CD4-positive, alpha-beta T cell treated with Interleukin-4 for 4 hours (primary cell): ENCODE measurements around the gene CFAP119.

Experiments used
- DNase-seq: peaks from one replicate; pipeline ENCODE4 v3.0.0-alpha.2; 2020

CFAP119 gene

DNA sequence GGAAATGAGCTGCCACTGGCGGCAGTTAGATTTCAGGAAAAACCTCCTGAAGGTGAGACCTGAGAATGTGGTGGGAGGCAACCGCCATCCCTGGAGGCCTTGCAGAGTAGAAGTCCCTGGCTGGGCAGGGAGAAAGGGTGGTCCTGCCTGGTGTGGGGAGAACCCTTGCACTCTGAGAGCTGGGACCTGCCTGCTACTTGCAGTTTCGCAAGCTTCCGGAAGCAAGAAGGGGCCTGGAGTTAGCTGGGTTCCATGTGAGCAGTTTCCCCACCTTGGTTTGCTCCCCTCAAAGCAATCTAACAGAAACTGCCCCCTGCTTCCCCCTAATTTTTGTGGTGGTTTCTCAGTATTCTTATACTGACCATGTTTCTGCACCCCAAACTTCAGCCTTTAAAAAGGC, 18.7 kb upstream of the CFAP119 start:
- no peak for DNase-seq

DNA sequence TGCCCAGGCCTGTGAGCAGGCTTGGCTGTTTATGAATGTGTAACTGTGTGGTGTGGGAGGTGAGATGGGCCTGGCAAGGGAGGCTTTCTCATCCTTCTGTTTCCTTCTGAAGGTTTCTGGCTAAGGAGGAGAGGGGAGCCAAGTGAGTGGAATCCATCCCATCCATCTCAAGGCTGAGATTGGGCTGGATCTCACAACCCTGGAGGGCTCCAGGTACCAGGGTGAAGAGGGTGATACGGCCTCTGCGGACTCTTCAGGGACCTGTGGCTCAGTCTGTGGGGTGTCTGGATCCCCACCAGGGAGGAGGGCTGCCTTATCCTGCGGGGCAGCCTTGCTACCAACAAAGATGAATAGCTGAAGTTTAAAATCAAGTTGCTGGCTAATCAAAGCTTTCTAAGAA, 18.2 kb upstream of the CFAP119 start:
- no peak for DNase-seq

DNA sequence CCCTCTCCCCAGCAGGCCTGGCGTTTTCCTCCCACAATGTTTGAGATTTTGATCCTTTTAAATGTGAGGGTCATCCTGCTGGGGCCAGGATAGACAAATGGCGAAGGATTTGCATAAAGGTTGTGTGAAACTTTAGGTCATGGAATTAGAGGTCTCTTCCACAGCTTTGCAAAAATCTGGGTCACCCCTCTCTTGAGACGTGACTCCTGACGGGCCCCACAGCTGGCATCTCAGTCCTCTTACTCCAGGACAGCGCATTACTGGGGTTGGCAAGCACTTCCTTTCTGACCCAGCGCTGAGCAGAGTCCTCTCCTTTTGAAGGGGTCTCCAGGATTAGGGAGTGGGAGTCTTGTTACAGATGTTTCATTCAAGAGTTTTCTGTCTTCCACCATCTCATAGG, 17.7 kb upstream of the CFAP119 start:
- no peak for DNase-seq

DNA sequence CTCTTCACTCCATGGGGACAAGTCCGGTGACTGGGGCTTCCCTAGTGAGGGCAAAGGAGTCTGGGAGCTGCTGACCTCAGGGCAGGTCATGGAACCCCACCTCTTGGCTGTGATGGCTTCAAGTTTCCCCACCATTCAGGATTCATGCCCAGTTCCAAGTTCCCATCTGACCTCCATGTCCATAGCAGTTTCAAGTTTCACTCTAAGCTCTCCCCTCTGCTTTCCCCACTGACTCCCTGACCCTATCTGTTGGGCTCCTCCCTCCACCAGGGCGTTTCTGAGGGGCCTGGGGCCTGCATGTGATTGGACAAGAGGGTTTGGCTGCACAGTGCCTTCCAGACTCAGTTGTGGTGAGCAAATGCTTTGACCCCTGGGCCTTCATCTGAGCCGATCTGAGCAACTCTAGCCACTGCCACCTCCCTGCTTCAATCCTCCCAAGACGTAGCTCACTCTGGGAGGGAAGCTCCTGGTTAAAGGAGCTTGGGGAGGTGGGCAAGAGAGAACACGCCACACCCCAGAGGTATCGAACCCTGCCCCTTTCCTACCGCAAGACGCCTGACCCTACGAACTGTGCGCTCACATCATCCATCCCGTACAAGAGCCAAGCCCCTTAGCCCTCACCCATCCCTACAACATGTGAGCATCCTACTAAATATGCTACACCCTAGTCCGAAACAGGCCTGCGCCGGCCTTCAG, 16.8 kb upstream of the CFAP119 start:
- no peak for DNase-seq

DNA sequence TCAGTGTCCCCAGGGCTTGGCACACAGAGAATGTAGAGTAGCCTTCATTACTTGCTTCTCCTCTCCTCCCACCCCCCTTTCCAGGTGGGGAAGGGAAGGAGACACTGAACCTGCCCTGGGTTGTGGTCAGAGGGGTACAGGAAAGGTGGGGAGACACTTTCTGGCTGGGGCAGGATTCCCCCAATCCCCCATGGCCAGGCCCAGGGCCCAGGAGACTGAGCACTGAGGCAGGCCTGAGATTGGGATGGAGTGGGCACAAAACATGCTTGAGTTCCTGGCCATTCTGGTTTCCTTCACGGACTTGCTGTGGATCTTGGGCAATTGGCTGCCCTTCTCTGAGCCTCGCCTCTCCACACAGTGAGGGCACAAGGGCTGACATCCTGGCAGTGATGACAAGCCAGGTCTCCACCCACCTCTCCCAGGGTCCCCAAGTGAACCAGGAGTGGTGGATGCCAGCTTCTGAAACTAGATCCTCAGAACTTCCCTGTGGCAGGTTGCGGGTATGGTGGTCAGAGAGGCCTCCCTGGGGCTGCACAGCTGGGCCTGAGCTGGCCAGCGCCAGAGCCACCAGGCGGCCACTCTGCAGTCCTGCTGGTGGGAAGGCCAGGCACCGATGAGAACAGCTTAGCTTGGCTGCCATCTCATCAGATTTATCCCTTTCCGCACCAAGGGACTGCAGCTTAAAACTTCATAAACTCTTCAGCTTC, 15.9 kb upstream of the CFAP119 start:
- no peak for DNase-seq

DNA sequence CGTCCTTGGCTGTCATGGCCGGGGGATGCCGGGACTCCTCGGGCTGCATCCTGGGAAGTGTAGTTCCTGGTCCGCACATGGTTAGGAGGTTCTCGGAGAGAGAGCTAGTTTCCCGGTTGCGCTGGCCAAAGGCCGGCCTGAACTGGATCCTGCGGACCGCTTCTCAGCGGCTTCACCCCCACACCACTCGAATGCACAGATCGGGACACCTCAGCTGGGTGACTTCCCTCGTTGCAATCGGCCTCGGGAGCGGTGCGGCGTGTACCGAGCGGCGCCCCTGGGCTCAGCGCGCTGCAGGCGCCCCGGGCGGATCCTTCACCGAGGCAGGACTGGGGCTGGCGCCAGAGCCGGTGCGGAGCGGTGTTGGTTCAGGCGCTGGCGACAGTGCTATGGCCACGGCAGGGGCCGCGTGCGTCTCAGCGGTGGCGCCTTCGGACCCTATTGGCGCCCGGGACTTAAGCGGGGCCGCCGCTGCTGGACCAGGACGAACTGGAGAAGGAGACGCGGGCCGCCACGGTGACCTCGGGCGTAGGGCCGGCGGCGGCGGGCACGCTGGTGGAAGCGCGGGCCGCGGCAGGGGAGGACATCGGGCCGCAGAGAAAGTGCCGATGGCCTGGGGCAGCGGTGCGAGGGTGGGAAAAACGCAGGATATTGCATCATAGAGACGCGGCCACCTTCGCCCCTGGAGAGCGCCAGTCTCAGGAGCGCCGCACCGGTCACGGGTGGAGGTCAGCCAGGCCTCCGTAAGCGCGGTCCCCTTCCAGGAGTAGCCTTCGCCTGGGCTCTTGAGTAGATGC, 13.7 kb upstream of the CFAP119 start:
- peak; percentile 37 for DNase-seq

DNA sequence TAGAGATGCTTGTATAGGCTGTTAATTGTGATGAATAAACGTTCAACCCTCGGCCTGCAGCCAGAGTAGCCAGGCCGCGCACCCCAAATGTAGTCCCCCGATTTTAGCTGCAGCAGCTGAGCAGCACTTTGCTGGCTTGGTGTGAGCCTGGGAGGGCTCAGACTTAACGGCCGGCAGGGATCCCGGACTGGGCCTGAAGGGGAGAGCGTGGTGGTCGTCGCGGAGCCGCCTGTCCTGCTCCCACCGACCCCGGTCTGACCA, 13.2 kb upstream of the CFAP119 start:
- no peak for DNase-seq

DNA sequence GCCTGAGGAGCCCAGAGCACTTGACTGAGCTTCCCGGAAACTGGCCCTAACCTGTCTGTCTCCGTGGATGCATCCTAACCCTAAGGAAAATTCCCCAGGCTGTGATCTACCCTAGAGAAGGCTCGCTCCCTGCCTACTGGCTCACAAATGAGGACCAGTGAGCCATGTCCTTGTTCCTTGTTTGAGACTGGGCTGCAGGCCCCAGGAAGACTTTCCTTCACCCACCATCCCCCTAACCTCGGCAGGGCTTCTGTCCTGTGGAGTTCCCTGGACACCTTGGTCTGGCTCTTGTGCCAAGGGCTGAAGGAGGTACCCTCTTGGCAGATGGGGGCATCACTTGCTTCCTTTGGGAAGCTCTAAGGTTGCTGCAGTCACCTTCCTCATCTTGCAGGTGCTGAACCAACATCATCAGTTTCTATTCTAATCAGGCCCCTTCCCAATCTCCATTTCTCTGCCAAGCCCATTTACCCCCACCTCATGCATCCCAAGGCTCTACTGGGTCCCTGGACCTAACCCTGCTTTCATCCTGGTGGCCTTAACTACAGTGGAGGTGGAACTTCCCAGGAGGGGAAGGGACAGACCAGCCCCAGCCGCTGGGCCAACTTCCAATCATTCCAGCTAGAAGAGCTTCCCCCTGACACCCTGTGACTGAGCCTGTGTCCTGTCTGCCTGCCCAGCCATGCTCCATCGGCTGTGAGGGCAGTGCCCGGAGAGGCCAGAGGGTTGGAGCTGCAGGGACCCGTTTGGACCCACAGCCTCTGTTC, 12.7 kb upstream of the CFAP119 start:
- no peak for DNase-seq

DNA sequence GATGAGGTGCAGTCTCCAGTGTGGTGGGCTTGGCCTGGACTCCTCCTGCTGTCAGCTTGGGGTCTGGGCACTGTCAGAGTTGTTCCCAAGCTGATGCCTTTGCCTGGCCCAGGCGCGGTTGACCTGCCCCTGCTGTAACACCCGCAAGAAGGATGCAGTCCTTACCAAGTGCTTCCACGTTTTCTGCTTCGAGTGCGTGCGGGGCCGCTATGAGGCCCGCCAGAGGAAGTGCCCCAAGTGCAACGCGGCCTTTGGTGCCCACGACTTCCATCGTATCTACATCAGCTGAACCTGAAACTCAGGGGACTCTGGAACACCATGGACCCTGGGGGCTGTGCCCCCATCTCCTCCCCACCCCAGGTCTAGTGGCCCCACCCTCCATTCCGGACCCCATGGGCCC, 12.0 kb upstream of the CFAP119 start:
- DNase-seq: no peak

DNA sequence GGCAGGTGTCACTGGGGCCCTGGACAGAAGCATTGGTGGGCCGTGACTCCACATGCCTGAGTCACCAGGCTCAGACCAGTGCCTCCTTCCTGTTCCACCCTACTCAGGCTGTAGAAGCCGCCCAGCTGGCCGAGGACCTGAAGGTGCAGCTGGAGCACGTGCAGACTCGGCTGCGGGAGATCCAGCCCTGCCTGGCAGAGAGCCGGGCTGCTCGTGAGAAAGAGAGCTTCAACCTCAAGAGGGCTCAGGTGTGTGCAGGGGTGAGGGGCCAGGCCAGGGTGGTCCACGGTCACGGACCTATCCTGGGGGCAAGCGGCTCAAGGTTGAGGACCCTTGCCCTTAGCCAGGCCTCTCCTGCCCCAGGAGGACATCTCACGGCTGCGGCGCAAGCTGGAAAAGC, 9.9 kb upstream of the CFAP119 start:
- DNase-seq: no peak

DNA sequence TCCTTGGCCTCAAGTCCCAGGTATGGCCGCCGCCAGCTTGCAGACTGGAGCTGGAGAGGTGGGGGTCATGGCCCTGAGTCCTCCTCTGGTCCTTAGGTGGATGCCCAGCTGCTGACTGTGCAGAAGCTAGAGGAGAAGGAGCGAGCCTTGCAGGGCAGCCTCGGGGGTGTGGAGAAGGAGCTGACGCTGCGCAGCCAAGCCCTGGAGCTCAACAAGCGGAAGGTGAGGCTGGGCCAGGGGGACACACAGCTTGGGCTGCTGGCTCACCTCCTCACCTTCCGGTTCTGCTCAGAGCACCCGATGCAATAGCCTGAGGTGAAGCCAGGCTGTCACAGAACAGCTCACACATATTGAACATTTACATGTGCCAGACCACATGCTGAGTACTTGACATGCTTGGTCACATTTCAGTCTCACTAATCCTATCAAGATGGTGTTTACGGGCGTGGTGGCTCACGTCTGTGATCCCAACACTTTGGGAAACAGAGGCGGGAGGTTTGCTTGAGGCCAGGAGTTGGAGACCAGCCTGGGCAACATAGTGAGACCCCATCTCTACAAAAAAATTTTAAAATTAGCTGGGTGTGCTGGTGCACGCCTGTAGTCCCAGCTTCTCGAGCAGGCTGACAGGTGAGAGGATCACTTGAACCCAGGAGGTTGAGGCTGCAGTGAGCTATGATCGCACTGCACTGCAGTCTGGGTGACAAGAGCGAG, 7.7 kb upstream of the CFAP119 start:
- DNase-seq: no peak

DNA sequence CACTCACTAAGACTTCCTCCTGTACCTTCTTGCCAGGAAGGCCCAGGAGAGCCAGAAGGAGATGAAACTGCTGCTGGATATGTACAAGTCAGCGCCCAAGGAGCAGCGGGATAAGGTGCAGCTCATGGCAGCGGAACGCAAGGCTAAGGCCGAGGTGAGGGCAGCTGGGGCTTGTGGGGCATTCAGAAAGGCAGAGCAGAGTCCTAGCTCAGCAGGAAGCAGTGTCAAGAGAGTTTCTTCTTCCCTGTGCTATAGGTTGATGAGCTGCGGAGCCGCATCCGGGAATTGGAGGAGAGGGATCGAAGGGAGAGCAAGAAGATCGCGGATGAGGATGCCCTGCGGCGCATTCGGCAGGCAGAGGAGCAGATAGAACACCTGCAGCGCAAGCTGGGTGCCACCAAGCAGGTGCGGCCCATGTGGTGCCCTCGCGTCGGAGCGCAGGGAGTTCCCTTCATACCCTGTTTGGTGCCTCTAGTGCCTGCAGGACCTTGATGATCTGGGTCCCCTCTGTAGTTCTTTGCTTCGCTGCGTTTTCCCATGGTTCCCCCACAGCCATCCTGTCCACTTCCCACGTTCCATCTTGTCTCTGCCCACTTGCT, 6.8 kb upstream of the CFAP119 start:
- no peak for DNase-seq

DNA sequence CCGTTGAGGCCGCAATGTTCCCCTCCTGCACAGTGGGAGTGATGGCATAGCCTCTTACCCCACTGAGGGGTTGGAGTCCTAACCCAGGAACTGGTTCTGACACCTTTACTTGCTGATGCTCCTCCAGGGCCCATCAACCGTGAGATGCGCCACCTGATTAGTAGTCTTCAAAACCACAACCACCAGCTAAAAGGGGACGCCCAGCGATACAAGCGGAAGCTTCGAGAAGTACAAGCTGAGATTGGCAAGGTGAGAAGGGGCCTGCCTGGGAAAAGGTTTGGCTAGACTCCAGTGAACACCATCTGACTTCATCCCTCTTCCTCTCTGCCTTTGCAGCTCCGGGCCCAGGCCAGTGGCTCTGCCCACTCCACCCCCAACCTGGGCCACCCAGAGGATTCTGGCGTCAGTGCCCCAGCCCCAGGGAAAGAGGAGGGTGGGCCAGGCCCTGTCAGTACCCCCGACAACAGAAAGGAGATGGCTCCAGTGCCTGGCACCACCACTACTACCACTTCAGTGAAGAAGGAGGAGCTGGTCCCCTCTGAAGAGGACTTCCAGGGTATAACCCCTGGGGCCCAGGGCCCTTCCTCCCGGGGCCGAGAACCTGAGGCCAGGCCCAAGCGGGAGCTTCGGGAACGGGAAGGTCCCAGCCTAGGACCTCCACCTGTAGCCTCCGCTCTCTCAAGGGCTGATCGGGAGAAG, 6.1 kb upstream of the CFAP119 start:
- DNase-seq: peak; percentile 58

DNA sequence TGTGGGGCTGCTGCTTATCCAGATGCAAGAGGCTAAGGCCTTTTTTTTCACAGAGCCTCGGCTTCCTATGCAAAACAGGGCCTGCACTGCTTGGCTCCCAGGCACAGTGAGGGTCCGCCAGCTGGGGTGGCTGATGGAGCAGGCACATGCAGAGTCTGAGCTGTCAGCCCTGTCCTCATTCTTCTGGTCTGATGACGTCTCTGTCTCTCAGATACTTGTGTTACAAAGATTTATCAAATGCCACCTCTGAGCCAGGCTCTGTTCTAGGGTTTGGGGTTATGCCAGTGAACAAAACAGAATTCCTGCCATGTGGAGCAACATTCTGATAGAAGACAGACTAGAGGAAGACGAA, 5.0 kb upstream of the CFAP119 start:
- no peak for DNase-seq

DNA sequence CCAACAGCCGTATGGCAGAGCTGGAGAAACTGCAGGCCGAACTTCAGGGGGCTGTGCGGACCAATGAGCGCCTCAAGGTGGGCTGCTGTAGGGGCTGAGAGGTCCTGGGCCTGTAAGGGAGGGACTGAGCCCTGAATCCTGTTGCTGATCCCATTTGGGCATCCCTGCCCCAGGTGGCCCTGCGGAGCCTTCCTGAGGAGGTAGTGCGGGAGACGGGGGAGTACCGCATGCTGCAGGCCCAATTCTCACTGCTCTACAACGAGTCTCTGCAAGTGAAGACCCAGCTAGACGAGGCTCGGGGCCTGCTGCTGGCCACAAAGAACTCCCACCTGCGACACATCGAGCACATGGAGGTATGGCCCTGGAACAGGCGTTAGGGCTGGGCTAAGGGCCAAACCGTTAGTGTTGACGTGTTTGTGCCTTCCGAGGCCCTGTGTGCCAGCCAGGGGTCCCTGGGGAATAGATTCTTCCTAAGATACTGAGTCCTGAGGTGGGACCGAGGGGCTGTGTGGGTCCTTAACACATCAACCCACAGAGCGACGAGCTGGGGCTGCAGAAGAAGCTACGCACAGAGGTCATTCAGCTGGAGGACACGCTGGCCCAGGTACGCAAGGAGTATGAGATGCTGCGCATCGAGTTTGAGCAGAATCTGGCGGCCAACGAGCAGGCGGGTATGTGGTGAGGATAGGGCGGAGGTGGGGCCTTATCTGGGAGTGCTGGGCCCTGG, 4.5 kb upstream of the CFAP119 start:
- DNase-seq: no peak

DNA sequence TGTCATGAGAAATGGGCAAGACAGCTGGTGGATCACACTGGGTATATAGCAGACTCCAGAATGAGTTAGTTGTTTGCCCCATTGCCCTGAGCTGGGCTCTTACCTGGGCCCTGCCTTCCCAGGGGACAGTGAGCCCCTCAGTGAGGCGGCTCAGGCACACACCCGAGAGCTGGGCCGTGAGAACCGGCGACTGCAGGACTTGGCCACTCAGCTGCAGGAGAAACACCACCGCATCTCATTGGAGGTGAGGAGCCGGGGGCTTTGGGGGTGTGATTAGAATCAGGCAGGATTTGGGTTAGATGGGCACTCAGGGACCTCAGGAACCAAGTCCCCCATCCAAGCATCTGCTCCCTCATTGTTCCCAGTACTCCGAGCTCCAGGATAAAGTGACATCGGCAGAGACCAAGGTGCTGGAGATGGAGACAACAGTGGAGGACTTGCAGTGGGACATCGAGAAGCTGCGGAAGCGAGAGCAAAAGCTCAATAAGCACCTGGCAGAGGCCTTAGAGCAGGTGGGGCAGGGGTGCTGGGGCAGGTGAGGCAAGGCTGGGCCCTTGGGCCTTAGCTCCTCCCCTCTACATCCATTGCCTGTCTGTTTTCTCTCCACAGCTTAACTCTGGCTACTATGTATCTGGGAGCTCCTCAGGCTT, 3.1 kb upstream of the CFAP119 start:
- DNase-seq: no peak

DNA sequence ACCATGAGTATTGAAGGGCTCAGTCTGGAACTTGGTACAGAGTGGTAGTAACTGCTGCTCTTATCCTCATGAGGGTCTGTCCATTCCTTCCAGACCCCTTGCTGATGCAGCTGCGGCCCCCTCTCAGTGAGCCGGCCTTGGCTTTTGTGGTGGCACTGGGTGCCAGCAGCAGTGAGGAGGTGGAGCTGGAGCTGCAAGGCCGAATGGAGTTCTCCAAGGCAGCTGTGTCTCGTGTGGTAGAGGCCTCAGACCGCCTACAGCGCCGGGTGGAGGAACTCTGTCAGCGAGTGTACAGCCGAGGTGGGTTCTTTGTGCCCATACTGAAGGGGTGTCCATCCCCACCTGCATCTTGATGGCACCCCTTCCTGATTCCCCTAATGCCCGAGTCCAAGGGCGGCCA, 2.2 kb upstream of the CFAP119 start:
- DNase-seq: no peak

DNA sequence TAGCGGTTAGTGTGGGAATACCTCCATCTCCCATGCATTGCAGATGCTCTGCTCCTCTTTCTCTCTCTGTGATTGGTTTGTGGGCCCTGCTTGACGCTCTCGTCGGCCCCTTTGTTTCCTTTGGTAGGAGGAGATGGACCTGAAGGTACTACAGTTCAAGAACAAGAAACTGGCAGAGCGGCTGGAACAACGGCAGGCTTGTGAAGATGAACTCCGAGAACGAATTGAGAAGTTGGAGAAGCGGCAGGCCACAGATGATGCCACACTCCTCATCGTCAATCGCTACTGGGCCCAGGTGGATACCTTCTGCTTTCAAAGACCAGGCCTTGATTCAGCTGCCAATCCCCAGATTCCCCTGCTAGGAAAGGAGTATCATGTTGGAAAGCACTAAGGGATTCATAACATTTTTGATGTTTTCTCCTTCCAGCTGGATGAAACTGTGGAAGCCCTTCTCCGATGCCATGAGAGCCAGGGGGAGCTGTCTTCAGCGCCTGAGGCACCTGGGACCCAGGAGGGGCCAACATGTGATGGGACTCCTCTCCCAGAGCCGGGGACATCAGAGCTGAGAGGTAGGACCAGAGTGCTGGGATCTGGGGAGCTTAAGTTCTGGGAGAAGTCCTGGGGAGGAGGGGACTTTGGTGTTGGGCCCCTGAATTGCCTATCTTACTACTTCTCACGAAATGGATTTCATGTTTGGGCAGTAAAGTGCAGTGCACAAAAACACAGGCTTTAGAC, 1.3 kb upstream of the CFAP119 start:
- DNase-seq: no peak

DNA sequence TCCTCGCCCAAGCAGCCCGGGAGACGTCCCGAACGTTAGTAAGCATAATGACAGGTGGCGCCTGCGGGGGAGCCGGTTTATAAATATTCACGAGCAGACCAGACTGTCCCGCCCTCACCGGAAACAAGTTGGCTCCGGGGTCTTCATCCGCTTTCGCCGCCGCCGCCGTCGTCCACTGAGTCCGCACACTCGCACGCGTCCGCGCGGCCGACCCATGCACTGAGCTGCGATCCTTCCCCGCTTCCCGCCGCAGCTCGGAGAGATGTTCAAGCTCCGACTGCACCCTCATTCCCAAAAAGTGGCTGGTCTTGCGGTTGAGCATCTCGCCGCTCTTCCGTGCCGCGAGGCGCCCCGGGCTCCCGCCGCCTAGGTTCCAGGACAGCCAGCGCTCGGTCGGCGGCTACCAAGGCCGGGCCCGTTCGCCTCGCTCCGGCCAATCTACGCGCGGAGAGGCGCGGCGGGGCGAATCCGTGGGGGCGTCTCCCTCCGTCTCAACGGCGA, 385 bp downstream of the CFAP119 start:
- peak; percentile 30 for DNase-seq
